ENCODE measurements around the gene PLK4.
"Not testable (repeated sequence)": the region's sequence is repeated elsewhere in the genome, so short reads cannot be mapped to it uniquely, and the experiment has no call there.

Gene PLK4

GRCh38 chr4:127880763-127881562 is at the start of gene PLK4:
TSS of gene PLK4 (plus strand) at chr4:127880893. CDS start at chr4:127881135, 242 bp downstream.
- DNase-seq (ENCODE audit: low read depth in 2 of 2): peak; percentile 90 to 91

- DNase-seq (ENCODE audit: low read depth in 2 of 2): no peak
These were observed 48.1 kb upstream of the PLK4 start for GRCh38 chr4:127832585-127832984.

GRCh38 chr4:127843704-127844600 is 36.7 kb upstream of the PLK4 start:
- no peak for DNase-seq (ENCODE audit: low read depth in 2 of 2)

- no peak for DNase-seq (ENCODE audit: low read depth in 2 of 2)
These were observed 36.0 kb upstream of the PLK4 start for GRCh38 chr4:127844601-127845116.

- DNase-seq (ENCODE audit: low read depth in 2 of 2): no peak
These were observed 34.6 kb upstream of the PLK4 start for GRCh38 chr4:127846061-127846460.

GRCh38 chr4:127846765-127847164 is 33.9 kb upstream of the PLK4 start:
- DNase-seq (ENCODE audit: low read depth in 2 of 2): no peak

GRCh38 chr4:127849505-127850234 is 31.0 kb upstream of the PLK4 start:
- DNase-seq (ENCODE audit: low read depth in 2 of 2): no peak

- DNase-seq (ENCODE audit: low read depth in 2 of 2): no peak
These were observed 28.0 kb upstream of the PLK4 start for GRCh38 chr4:127852661-127853060.

- DNase-seq (ENCODE audit: low read depth in 2 of 2): no peak
These were observed 24.4 kb upstream of the PLK4 start for GRCh38 chr4:127856196-127856812.

- DNase-seq (ENCODE audit: low read depth in 2 of 2): no peak
These were observed 23.8 kb upstream of the PLK4 start for GRCh38 chr4:127856813-127857447.

GRCh38 chr4:127857641-127858040 is 23.1 kb upstream of the PLK4 start:
- no peak for DNase-seq (ENCODE audit: low read depth in 2 of 2)

GRCh38 chr4:127868196-127868595 is 12.5 kb upstream of the PLK4 start:
- no peak for DNase-seq (ENCODE audit: low read depth in 2 of 2)

GRCh38 chr4:127870281-127870680 is 10.4 kb upstream of the PLK4 start:
- no peak for DNase-seq (ENCODE audit: low read depth in 2 of 2)

GRCh38 chr4:127870688-127871087 is 10.0 kb upstream of the PLK4 start:
- DNase-seq (ENCODE audit: low read depth in 2 of 2): no peak

GRCh38 chr4:127875791-127876190 is 4.9 kb upstream of the PLK4 start:
- no peak for DNase-seq (ENCODE audit: low read depth in 2 of 2)

GRCh38 chr4:127881563-127881864 is 821 bp downstream of the PLK4 start:
- DNase-seq (ENCODE audit: low read depth in 2 of 2): no peak

GRCh38 chr4:127888559-127888958 is 7.9 kb downstream of the PLK4 start:
- no peak for DNase-seq (ENCODE audit: low read depth in 2 of 2)

- DNase-seq (ENCODE audit: low read depth in 2 of 2): no peak
These were observed 9.2 kb downstream of the PLK4 start for GRCh38 chr4:127889903-127890302.

GRCh38 chr4:127896069-127896468 is 15.4 kb downstream of the PLK4 start:
- DNase-seq (ENCODE audit: low read depth in 2 of 2): no peak

GRCh38 chr4:127896528-127896927 is 15.8 kb downstream of the PLK4 start:
- no peak for DNase-seq (ENCODE audit: low read depth in 2 of 2)

- DNase-seq (ENCODE audit: low read depth in 2 of 2): not testable (repeated sequence)
These were observed 19.0 kb downstream of the PLK4 start for GRCh38 chr4:127899682-127900081.
